HEK293T (cell line): ENCODE data around the gene BTBD1.
A peak's percentile ranks its signal among the peaks of the same experiment; 100 is the strongest.

ENCODE experiments used
- CTCF ChIA-PET: fragments of 350-600 bp; formaldehyde crosslinking; extraction: SDS; loops from one replicate; lab custom pipeline; 2021; ENCODE audit warnings: antibody characterized with exemption, inconsistent platforms; lab: Yijun Ruan, JAX
- POLR2A ChIA-PET: fragments of 350-600 bp; formaldehyde crosslinking; extraction: SDS; loops from one replicate; lab custom pipeline; 2020; ENCODE audit warnings: antibody characterized with exemption, inconsistent platforms; lab: Yijun Ruan, JAX
- DNase-seq: peaks from one replicate; pipeline ENCODE4 v3.0.0; 2012; ENCODE audit warnings: mixed read lengths; ENCODE audit errors: extremely low spot score
- ARNT ChIP-seq: fragments of 450-650 bp; IDR thresholded peaks from 2 replicates; pipeline ENCODE4 v1.6.1; 2017; ENCODE audit warnings: mild to moderate bottlenecking
- BHLHE40 ChIP-seq: fragments of 450-650 bp; IDR thresholded peaks from 2 replicates; pipeline ENCODE4 v1.6.1; 2016; ENCODE audit warnings: mild to moderate bottlenecking, moderate library complexity, borderline replicate concordance
- CTBP1 ChIP-seq: fragments of 450-650 bp; IDR thresholded peaks from 2 replicates; pipeline ENCODE4 v1.6.1; 2016; ENCODE audit warnings: borderline replicate concordance
- ELF4 ChIP-seq: fragments of 450-650 bp; IDR thresholded peaks from 2 replicates; pipeline ENCODE4 v1.6.1; 2017; ENCODE audit warnings: antibody characterized with exemption
- FOXA1 ChIP-seq: fragments of 450-650 bp; IDR thresholded peaks from 2 replicates; pipeline ENCODE4 v1.6.1; 2016; ENCODE audit warnings: mild to moderate bottlenecking
- FOXK2 ChIP-seq: fragments of 450-650 bp; IDR thresholded peaks from 2 replicates; pipeline ENCODE4 v1.6.1; 2016; ENCODE audit warnings: mild to moderate bottlenecking
- FOXM1 ChIP-seq: fragments of 450-650 bp; IDR thresholded peaks from 2 replicates; pipeline ENCODE4 v1.6.1; 2017; ENCODE audit warnings: mild to moderate bottlenecking, borderline replicate concordance
- HDGF ChIP-seq: fragments of 450-650 bp; IDR thresholded peaks from 2 replicates; pipeline ENCODE4 v1.6.1; 2017; ENCODE audit warnings: antibody characterized with exemption, borderline replicate concordance
- L3MBTL2 ChIP-seq: fragments of 450-650 bp; conservative IDR thresholded peaks from 2 replicates; pipeline ENCODE4 v1.6.1; 2016; ENCODE audit warnings: mild to moderate bottlenecking
- LEF1 ChIP-seq: fragments of 450-650 bp; IDR thresholded peaks from 2 replicates; pipeline ENCODE4 v1.6.1; 2017; ENCODE audit warnings: mild to moderate bottlenecking, borderline replicate concordance
- NFRKB ChIP-seq: fragments of 450-650 bp; IDR thresholded peaks from 2 replicates; pipeline ENCODE4 v1.6.1; 2016; ENCODE audit warnings: mild to moderate bottlenecking, moderate library complexity
- SP1 ChIP-seq: fragments of 450-650 bp; IDR thresholded peaks from 2 replicates; pipeline ENCODE4 v1.6.1; 2017
- SUZ12 ChIP-seq: fragments of 450-650 bp; IDR thresholded peaks from 2 replicates; pipeline ENCODE4 v1.6.1; 2016; ENCODE audit warnings: mild to moderate bottlenecking
- TARDBP ChIP-seq: fragments of 450-650 bp; IDR thresholded peaks from 2 replicates; pipeline ENCODE4 v1.6.1; 2016
- ZNF384 ChIP-seq: fragments of 450-650 bp; IDR thresholded peaks from 2 replicates; pipeline ENCODE4 v1.6.1; 2016
- TF ChIP-seq, protein P1 (sequence below): fragments of 450-650 bp; IDR thresholded peaks from 2 replicates; pipeline ENCODE4 v1.6.1; 2016

Gene BTBD1

DNA sequence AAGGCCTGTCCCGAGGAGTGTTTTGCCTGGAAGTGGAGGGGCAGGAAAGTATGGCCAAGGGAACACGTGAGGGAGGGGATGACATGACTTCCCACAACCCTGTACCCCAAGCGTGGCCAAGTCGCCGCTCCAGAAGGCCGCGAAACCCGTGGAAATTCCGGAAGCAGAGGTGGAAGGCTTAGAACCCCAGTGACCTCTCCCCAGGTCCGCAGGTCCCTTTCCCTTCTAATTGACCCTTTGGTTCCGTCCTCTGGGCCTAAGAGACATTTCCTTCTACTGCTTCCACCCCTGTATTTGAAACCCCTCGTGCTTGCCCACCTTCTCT lies 548 bp upstream of the BTBD1 start:
- CTCF ChIA-PET: interaction anchor here (1.4 kb wide), 1 partner anchor 56 kb away, joined by 3 read pairs; no protein-coding TSS in a partner anchor
- POLR2A ChIA-PET: interaction anchor here (0.6 to 1.7 kb wide), 15 partner anchors 10 to 317 kb away, joined by 3 to 14 read pairs (median 4); partner anchors contain the start of gene C15orf40

DNA sequence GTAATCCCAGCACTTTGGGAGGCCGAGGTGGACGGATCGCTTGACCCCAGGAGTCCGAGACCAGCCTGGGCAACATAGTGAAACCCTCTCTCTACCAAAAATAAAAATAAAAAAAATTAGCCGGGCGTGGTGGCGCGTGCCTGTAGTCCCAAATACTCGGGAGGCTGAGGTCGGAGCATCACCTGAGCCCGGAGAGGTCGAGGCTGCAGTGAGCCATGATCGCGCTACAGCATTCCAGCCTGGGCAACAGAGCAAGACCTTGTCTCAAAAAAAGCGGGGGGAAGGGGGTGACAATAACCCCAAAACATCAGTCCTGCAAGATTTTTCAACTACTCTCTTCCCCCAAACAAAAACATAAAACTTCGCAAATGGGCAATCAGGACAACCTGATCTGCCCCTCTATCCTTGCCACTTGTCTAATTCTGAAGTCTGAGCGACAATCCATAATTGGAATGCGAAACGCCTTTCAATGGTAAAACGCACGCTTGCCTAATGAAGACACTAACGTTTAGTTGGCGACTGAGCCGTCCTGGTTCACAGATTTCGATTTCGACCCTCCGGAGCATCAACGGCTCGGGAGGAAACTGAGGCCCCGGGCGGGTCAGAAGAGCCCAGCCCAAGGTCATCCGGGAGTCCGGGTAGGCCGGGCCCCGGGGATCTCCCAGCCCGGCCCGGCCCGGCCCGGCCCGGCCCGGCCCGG lies 868 bp downstream of the BTBD1 start:
- no peak for DNase-seq
- 0 out of 2 replicates have a peak, but pooled peaks have one; percentile 26 for TF ChIP-seq L3MBTL2
- TF ChIP-seq ZNF384: no peak
- CTCF ChIA-PET: interaction anchor here (1.4 kb wide), 1 partner anchor 54 kb away, joined by 3 read pairs; no protein-coding TSS in a partner anchor
- POLR2A ChIA-PET: interaction anchor here (0.7 to 1.7 kb wide), 5 partner anchors 9 to 55 kb away, joined by 3 to 14 read pairs (median 6); partner anchors contain the start of gene C15orf40

More for the DNA sequence above, 548 bp upstream of the BTBD1 start:
- no peak for DNase-seq
- TF ChIP-seq SP1 (no peak), TARDBP (no peak), BHLHE40 (no peak), SUZ12 (no peak), ELF4 (no peak), FOXK2 (no peak), ZNF384 (no peak)

DNA sequence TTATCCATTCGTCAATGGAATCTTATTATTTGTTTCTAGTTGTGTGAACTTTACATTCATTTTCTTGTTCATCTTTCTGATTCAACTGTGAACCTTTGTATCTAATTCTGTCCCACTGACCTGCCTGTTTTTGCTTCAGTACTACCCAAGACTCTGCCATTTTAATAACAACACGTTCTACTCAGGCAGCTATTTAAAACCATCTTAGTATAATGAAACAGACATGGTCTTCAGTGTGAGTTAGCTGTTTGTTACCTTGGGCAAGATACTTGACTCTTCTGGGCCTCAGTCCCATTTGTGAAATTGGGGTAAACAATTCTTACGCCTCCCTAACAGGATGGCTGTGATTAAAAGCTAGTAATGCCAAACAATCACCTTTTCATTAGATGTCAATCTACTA lies 1.6 kb downstream of the BTBD1 start:
- ChIA-PET POLR2A (interaction anchor here (1.1 kb wide), 1 partner anchor 55 kb away, joined by 3 read pairs; no protein-coding TSS in a partner anchor), CTCF (no interaction called here)
- TF ChIP-seq CTBP1: no peak
- no peak for TF ChIP-seq LEF1
- no peak for TF ChIP-seq FOXK2
- no peak for TF ChIP-seq ARNT
- no peak for TF ChIP-seq SUZ12
- TF ChIP-seq ELF4: no peak
- no peak for TF ChIP-seq L3MBTL2
- no peak for TF ChIP-seq FOXM1
- no peak for TF ChIP-seq HDGF
- DNase-seq: no peak

DNA sequence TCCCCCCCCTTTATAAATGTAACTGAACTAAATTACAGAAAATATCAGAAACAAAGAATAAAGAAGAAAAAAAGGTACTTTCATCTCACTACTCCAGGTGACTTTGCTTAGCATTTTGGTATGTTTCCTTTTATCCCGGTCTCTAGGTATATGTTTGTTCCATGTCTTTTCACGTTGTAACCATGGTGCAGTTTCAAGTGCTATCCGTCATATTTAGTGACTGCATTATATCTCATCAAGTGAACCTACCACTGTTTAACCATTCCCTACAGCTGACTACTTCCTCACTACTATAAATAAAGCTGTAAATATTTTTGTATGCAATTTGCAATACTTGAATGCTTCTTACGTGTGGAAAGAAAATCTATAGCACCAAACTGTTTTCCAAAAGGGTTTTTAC lies 2.2 kb downstream of the BTBD1 start:
- CTCF ChIA-PET: no interaction called here
- DNase-seq: no peak
- POLR2A ChIA-PET: interaction anchor here (1.1 kb wide), 1 partner anchor 54 kb away, joined by 3 read pairs; no protein-coding TSS in a partner anchor
- no peak for TF ChIP-seq ZNF384
- TF ChIP-seq, protein P1, sequence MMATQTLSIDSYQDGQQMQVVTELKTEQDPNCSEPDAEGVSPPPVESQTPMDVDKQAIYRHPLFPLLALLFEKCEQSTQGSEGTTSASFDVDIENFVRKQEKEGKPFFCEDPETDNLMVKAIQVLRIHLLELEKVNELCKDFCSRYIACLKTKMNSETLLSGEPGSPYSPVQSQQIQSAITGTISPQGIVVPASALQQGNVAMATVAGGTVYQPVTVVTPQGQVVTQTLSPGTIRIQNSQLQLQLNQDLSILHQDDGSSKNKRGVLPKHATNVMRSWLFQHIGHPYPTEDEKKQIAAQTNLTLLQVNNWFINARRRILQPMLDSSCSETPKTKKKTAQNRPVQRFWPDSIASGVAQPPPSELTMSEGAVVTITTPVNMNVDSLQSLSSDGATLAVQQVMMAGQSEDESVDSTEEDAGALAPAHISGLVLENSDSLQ: peak; percentile 82

DNA sequence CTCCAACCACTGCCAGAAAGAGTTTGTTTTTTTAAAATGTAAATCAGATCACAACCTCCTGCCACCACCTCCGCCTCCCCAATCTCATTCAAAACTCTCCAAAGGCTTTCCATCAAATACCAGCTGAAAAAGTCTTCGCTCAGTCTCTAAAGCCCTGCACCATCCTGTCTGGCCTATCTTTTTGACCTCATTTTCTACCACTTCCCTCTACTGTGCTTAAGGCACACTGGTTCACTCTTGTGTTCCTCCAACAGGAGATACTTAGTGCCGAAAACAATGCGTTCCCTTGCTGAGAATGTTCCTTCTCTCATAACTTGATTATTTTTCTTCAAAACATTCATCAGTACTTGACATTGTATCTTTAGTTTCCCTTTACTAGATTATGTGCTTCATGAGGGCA lies 3.5 kb downstream of the BTBD1 start:
- TF ChIP-seq BHLHE40: no peak
- TF ChIP-seq FOXM1: no peak
- TF ChIP-seq ZNF384: no peak
- no peak for TF ChIP-seq CTBP1
- no peak for TF ChIP-seq TARDBP
- TF ChIP-seq HDGF: no peak
- no peak for TF ChIP-seq L3MBTL2
- TF ChIP-seq NFRKB: no peak
- TF ChIP-seq LEF1: no peak
- TF ChIP-seq FOXK2: no peak
- TF ChIP-seq ELF4: no peak
- no peak for TF ChIP-seq FOXA1
- TF ChIP-seq SP1: no peak
- TF ChIP-seq, protein P1: no peak
- no peak for TF ChIP-seq ARNT
- TF ChIP-seq SUZ12: no peak
- ChIA-PET POLR2A (interaction anchor here (1.4 kb wide), 1 partner anchor 51 kb away, joined by 5 read pairs; no protein-coding TSS in a partner anchor), CTCF (interaction anchor here (1.1 kb wide), 1 partner anchor 52 kb away, joined by 3 read pairs; the partner anchor contains the start of gene C15orf40)
- no peak for DNase-seq

DNA sequence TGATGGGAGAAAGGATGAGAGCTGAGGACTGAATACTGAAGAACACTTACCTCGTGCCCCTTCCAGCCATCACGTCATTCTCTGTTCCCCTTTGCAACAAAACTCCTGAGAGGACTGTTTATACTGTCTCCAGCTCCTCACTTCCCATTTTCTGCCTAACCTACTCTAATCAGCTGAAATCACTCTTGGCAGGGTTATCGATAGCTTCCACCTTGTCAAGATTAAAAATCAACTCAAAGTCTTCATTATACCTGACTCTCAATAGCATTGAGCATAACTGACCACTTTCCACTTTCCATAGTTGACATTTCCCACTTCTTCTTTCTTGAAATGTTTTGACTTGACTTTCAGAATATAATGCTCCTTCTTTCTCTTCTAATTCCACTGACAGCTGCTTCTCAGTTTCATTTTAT lies 4.3 kb downstream of the BTBD1 start:
- CTCF ChIA-PET: interaction anchor here (0.6 to 1.1 kb wide), 3 partner anchors 9 to 142 kb away, joined by 3 to 4 read pairs (median 3); partner anchors contain the start of gene C15orf40
- DNase-seq: no peak
- no peak for TF ChIP-seq TARDBP
- no peak for TF ChIP-seq BHLHE40
- no peak for TF ChIP-seq ZNF384
- TF ChIP-seq ARNT: no peak
- TF ChIP-seq, protein P1: no peak
- POLR2A ChIA-PET: interaction anchor here (1.1 to 1.4 kb wide), 3 partner anchors 50 to 145 kb away, joined by 3 to 5 read pairs (median 3); no protein-coding TSS in a partner anchor

DNA sequence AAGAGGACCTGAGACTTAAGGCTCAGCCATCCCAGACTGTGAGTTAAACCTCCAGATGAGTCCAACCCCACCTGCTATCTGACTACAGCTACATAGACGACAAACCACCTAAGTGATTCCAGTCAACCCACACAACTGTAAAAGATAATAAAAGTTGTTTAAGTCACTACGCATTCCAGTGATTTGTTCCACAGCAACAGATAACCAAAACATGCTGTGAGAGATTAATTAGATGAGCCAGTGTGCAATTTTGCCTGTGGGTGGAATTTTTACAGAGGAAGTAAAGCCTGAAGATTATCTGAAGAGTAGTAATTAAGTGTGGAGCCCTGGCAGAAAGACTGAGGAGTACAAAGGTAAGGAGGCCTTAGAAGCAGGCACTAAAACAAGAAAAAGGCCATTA lies 5.4 kb downstream of the BTBD1 start:
- DNase-seq: no peak
- CTCF ChIA-PET: no interaction called here
- no peak for TF ChIP-seq LEF1
- no peak for TF ChIP-seq SUZ12
- TF ChIP-seq FOXK2: no peak
- no peak for TF ChIP-seq L3MBTL2
- POLR2A ChIA-PET: interaction anchor here (1.2 kb wide), 1 partner anchor 51 kb away, joined by 3 read pairs; no protein-coding TSS in a partner anchor
